HPDE6-E6E7 (cell line): ENCODE data around the gene NOP58.
A peak's percentile ranks its signal among the peaks of the same experiment; 100 is the strongest.
"Not testable (repeated sequence)": the region's sequence is repeated elsewhere in the genome, so short reads cannot be mapped to it uniquely, and the experiment has no call there.

Experiments used
- DNase-seq: peaks from one replicate; pipeline ENCODE4 v3.0.0; 2011; ENCODE audit warnings: missing footprints; ENCODE audit errors: extremely low spot score

Gene NOP58, protein sequence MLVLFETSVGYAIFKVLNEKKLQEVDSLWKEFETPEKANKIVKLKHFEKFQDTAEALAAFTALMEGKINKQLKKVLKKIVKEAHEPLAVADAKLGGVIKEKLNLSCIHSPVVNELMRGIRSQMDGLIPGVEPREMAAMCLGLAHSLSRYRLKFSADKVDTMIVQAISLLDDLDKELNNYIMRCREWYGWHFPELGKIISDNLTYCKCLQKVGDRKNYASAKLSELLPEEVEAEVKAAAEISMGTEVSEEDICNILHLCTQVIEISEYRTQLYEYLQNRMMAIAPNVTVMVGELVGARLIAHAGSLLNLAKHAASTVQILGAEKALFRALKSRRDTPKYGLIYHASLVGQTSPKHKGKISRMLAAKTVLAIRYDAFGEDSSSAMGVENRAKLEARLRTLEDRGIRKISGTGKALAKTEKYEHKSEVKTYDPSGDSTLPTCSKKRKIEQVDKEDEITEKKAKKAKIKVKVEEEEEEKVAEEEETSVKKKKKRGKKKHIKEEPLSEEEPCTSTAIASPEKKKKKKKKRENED

DNA sequence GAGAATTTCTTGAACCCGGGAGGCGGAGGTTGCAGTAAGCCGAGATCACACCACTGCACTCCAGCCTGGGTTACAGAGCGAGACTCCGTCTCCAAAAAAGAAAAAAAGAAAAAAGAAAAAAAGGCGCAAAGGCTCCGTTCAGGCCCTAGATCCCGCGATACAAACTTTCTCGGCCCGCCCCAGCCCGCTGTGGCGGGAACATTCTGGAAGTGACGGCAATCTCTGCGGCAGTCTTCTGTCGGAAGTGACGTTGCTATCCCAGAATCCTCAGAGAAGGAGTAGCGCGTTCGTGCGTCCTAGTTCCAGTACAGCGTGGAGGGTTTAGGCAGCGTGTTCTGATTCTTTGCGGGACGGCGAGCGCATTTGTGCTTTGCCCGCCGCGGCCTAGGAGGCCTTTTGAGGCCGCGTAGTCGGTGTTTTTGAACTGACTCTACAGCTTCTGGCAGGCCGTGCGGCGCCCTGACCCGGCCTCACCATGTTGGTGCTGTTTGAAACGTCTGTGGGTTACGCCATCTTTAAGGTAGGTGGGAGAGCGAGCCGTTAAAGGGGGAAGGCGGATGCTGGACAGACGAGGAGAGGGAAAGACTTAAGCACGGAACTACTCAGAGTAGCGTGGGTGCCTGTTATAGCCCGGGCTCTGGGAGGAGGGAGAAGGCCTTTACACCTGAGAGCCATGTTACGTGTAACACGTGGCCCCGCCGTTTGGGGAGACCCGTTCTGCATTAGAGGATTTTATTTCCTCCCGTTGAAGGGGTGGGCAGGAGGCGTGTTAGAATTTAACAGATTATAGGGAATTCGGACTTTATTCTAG, at the start of gene NOP58:
NOP58 (plus strand) TSS at position 297 of the 811 bp plus-strand sequence; CDS start at position 476, 179 bp downstream.
- DNase-seq: peak; percentile 93

DNA sequence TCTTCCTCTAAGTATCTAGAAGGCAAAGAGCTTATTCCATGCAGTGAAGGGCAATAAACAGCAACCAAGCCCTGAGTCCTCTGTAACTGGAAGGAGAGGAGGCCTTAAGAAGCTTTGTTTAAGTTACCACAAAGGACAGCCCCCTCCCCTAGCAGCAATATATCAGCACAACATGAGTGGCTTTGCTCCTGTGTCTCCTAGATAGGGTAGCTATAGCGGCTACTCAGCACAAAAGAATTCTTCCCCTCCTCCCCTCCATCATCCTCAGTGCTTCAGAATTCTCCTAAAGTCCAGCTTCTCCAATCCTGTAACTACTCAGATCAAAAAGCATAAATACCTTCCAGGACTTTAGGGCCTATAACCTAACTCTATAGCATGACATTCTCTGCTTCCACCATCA, 43.7 kb upstream of the NOP58 start:
- no peak for DNase-seq

DNA sequence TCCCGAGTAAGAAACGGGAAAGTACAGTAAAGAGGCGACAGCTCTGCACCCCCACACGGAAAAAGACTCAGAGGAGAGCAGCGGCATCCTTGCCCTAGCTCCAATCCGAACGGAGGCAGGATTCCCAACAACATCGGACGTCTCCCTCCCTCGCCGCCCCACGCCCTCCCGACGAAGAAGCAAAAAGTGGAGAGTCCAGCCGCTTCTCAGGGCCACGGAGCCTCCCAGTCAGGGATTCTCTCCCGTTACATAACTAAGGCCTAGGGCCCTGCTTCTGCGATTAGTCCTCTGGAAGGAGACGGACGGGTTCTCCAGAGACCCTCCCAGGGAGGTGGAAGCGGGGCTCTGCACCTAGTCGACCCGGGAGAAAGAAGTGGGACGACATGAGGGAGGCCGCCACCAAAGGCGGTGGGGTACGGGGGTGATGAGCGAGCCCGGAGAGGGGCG, 27.8 kb upstream of the NOP58 start:
- peak; percentile 31 for DNase-seq

DNA sequence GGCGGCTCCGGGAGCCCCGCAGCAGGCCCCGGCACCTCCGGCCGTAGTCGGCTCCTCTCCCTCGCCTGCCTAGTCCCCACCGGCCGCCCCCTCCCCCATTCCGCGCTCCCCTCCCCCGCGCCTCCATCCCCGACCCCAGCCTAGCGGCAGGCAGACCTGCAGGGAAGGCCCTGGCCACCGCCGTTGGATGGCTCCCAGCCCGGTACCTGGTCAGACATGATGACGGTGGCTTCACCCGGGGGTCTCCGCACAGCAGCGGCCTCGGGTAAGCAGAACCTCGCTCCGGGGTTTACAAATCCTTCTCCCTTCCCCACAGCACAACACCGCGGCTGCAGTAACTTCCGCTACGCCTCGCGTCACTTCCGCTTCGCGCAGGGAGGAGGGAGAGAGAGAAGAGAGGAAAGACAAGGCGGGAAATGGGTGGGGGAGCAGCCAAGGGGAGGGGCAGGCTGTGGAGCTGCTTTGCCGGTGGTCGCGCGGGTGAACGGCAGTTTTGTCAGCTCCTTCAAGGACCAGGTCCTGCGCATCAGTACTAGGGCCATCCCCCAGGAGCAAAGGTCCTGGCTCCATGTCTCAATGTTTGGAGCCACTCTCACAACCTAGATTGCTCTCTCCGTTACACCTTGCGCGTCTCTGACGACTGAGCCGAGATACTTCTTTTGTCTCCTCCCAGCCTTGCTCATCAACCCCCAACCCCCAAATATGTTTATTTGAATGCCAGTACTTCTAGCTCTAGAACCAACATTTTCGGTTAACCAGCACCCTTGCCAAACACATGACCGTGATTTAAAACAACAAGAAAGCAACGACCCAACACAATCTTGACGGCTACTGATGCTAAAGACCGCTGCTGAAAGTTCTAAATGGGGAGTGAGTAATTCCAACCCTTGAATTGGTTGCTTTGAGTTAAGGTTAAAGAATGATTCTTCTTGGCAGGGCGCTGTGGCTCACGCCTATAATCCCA, 27.0 kb upstream of the NOP58 start, which contains the start of gene SUMO1:
SUMO1 (minus strand) TSS at position 364 of the 964 bp plus-strand sequence; CDS start at position 218, 146 bp downstream.
- peak; percentile 79 for DNase-seq

DNA sequence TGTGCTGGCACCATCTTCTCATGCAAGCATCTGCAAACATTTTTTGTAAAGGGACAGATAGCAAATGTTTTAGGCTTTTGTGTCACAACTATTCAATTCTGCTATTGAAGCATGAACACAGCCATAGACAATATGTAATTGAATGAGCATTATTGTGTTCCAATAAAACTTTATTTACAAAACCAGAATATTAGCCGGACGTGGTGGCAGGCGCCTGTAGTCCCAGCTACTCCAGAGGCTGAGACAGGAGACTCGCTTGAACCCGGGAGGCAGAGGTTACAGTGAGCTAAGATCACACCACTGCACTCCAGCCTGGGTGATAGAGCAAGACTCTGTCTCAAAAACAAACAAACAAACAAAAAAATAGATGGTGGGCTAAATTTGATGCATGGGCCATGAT, 17.9 kb upstream of the NOP58 start:
- not testable (repeated sequence) for DNase-seq

DNA sequence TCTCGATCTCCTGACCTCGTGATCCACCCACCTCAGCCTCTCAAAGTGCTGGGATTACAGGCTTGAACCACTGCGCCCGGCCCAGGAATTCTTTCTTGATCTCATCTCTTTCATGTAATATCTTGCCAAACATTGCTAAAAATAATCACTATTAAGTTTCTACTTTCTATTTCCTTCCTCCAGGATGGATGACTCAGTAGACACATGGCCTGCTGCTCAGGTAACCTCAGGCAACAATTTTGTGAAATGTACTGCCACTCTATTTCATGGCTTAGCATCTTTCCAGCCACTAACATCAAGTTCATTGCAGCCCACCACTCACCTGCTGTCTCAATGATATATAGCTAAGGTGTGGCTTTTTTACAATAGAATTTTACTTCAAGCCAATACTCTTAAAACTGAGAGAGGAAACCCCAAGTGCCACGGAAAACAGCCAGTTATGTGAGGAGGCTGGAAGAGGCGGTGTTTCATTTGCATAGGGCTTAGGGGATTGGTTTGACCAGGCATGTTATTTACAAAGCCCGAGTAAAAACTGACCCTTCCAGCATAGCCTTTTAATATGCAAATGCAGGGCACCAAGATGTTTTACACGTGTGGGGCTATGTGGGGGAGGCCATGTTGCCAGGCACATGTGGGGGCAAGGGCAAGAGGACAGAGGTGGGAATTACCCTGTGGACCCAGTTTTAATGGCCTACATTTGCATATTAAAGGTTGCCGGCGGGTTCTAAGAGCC, 15.9 kb upstream of the NOP58 start:
- peak; percentile 80 for DNase-seq

DNA sequence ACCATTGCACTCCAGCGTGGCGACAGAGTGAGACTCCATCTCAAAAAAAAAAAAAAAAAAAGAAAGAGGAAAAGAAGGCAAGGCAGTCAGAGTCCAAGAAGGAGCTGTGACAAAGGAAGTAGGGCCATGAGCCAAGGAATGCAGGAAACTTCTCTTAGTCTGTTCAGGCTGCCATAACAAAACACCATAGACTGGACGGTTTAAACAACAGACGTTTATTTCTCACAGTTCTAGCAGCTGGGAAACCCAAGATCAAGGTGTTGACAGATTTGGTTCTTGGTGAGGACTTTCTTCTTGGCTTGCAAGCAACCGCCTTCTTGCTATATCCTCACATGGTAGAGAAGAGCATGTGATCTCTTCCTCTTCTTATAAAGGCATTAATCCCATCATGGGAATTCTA, 14.1 kb upstream of the NOP58 start:
- DNase-seq: no peak

DNA sequence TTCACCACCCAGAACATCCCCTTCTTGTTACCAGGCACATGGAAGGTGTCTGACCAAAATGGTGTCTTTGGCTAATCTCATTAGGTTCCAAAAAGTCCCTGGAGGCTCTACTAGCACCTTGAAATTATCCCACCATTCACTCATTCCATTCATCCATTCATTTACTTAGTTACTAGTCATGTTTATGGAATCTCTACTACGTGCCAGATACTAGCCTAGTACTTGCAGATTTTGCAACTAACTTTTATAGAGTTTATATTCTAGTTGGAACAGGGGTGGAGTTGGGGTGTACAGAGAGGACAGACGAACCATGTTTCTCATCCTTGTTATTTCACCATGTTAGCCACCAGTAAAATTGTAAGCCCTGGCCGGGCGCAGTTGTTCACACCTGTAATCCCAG, 4.0 kb upstream of the NOP58 start:
- no peak for DNase-seq

DNA sequence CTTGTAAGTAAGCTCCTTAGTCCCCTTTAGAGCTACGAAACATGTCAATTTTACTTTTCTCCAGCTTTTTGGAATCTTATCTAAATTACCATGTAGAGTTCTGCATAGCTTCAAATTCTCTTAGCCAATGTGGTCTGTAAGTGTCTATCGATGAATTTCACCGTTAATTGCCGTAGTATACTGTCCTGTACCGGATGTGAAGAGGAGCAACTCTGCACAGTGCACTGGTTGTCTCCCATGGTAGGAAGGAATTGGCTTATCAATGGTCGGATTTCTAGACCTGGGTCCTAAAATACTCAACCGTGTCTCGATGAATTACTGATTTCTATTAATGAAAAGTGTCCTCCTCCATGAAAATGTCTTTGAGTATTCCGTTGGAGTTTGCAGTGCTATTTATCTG, 1.9 kb downstream of the NOP58 start:
- DNase-seq: no peak

DNA sequence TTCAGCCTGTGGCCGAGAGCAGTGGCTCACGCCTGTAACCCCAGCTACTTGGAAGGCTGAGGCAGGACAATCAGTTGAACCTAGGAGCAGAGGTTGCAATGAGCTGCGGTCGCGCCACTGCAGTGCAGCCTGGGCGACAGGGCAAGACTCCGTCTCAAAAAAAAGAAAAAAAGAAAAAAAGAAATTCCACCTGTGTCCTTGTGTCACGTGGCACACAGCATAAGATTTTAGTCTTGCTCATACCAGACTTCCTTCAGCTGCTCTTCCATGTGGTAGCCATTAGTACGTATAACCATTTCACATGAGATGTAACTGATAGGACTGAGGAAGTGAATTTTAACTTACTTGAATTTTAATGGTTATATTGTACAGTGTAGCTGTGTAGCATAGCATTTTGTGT, 4.0 kb downstream of the NOP58 start:
- no peak for DNase-seq

DNA sequence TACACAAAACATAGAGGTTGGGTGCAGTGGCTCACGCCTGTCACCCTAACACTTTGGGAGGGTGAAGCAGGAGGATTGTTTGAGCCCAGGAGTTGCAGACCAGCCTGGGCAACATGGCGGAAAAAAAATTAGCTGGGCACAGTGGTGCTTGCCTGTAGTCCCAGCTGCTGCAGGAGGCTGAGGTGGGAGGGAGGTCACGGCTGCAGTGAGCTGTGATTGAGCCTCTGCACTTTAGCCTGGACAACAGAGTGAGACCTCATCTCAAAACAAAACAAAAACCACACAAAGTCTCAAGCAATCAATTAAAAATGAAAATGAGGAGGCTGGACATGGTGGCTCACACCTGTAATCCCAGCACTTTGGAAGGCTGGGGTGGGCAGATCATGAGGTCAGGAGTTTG, 4.9 kb downstream of the NOP58 start:
- DNase-seq: no peak

DNA sequence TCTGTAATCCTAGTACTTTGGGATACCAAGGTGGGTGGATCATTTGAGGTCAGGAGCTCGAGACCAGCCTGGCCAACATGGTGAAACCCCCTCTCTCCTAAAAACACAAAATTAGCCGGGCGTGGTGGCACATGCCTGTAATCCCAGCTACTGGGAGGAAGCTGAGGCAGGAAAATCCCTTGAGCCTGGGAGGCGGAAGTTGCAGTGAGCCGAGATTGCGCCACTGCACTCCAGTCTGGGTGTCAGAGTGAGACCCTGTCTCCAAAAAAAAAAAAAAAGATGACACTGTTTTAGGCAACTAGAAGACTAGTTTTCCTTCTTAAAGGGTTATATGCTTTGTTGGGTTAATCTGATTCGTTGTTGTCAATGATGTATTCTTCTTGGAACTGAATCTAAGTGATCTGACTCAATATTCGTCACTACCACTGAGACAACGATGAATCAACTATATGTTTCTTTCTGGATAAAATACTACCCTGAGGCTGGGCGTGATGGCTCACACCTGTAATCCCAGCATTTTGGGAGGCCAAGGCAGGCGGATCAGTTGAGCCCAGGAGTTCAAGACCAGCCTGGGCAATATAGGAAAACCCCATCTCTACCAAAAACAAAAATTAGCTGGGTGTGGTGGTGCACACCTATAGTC, 10.6 kb downstream of the NOP58 start:
- peak; percentile 73 for DNase-seq

DNA sequence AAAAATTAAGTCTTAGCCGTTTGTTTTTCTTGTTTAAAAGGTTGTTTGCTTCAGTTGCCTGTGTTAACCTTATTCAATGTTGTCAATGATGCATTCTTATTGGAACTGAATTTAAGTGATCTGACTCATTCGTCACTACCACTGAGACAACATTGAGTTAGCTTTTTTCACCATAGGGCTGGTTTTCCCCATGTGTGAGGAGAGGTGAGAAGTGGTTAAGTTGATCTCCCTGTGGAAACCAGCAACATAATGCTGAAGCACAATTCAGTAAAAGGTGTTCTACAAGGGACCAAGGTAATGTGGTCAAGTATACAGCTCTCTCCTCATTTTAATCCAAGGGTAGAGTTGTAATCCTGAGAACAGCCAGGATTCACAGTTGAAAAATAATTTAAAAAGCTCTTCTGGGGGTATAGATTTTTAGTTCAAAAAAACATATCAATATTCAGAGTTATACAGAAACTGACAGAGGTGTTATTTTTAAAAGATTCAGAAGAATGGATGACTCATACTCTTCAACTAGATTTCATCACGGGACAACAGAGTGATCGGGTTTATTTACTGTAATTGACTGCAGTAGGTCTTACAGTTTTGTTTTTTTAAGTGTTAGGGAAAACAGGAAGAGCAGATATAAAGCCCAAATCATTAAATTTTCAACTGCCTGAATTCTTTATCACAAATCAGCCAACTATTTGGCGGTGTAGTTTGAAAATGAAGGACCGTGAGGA, 12.6 kb downstream of the NOP58 start:
- DNase-seq: peak; percentile 44

DNA sequence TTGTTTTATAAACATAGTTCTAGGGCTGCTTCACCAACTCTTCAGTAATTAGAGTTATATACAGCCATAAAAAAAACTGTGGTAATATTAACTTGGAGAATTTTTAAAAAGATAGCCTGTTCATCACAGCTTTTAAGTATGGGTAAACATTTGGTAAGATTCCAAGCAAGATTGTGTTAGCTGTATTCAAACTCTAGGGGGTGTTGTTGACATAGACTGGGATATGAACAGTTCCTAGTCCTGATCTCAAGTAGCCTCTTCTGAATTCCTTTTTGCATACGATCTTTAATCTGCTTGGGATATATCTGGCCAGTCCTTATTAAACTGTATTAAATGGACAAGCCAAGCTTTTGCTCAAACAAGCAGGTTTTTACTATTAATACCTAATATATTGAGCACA, 13.4 kb downstream of the NOP58 start:
- DNase-seq: no peak

DNA sequence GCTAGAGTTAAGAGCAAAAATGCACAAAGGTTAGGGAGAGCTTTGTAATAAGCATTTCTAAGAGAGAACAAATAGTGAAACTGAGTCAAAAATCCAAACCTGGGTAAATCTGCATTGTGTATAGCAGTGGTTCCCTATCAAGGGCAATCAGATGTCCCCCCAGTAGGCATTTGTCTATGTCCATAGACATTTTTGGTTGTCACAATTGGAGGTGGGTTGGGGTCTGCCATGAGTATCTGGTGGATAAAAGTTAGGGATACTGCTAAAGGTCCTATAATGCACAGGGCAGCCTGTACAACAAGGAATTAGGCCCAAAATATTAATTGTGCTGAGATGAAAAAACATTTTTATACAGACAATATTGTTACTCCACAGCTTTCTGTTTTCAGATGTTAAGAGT, 21.0 kb downstream of the NOP58 start:
- no peak for DNase-seq

DNA sequence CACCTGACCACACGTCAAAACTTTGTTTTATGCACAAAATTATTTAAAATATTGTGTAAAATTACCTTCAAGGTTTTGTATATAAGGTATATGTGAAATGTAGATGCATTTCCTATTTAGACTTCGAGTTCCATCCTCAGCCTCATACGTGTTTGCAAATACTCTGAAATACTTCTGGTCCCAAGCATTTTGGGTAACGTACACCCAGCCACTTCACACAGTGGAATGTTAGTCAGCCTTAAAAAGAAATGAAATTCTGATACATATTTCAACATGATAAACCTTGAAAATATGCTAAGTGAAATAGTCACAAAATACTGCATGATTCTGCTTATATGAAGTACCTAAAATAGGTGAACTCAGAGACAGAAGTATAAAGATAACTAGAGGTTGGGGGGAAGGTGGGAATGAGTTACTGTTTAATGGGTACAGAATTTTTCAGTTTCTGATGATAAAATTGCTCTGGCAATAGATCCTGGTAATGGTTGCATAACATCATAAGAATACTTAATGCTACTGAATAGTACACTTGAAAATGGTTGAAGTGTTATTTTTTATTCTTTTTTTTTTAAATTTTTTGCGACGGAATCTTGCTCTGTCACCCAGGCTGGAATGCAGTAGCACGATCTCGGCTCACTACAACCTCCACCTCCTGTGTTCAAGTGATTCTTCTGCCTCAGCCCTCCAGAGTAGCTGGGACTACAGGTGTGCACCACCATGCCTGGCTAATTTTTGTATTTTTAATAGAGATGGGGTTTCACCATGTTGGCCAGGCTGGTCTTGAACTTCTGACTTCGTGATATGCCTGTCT, 24.0 kb downstream of the NOP58 start:
- DNase-seq: no peak

DNA sequence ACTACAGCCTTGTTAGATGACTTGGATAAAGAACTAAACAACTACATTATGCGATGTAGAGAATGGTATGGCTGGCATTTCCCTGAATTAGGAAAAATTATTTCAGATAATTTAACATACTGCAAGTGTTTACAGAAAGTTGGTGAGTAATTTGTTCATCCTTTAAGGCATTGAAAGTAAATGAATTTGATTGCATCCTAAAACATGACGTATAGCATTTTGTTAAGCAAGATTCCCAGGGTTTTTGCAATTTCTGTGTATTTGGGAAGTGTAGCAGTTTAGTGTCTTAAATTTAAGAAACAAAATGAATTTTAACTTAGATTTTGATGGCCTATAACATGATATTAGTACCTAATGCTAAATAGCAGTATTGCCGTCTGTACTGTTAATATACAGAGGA, 24.8 kb downstream of the NOP58 start:
- no peak for DNase-seq

DNA sequence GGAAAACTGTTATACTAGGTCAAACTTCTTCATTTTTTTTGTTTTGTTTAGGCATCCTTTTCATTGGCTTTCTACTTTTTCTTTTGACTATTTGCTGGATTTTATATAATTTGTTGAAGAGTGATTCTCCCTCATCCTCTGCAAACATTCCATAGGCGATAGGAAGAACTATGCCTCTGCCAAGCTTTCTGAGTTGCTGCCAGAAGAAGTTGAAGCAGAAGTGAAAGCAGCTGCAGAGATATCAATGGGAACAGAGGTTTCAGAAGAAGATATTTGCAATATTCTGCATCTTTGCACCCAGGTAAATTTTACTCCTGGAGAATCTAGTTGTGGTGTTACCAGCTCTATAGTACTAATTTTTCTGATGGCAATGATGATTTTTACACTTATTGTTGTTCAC, 25.4 kb downstream of the NOP58 start:
- no peak for DNase-seq

DNA sequence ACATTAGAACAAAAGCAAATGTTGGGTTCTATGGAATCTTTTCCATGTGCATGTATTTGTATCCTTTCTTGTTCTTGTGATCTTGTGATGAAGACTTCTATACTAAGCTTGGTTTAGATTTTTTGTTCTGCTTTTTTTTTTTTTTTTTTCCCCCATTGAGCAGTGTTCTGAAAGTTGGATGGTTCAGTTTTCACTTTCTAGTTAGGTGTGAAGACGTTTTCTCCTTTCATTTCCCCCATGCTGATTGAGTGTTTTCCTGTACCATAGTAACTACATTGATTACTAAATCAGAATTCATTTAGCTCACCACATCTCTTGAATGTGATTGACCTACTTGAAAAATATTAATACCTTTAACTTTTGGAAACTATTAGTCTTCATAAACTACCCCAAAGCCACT, 34.1 kb downstream of the NOP58 start:
- DNase-seq: no peak
